ENCODE results near the gene PDHX. TPM values are rescaled to one million over a fixed set of nuclear protein-coding genes. Genes with fewer than 3 reads are reported as not detected.
A peak's percentile ranks its signal among the peaks of the same experiment; 100 is the strongest.

Gene PDHX
- total RNA-seq, 1 donor from 2014 or later, result 44.0 TPM

DNA sequence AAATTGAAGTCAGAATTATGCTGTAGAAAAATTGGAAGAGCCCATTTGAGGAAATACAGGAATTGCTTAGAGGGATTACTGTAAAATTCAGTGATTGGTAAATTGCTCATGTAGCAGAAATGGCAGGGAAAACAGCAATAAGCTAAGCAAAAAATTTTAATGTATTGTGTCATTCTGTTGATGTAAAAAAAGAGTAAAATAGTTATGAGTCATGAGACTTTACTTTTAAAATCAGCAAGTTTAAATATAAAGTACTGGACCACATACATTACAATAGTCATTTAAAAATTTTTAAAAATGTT, 10.4 kb downstream of the PDHX start:
- Histone ChIP-seq H3K27ac (ENCODE audit: low read depth, low read length) (peak overlapping the region; percentile 10), H3K9ac (ENCODE audit: low read length) (peak overlapping the region; percentile 32), H4K20me1 (ENCODE audit: insufficient read depth, low read length) (peaks cover 32% of the 10 kb centered on the region), H3K9me3 (ENCODE audit: insufficient read depth, low read depth, low read length) (no peaks in the 10 kb centered on the region), H3K4me2 (ENCODE audit: low read length) (peak overlapping the region; percentile 34), H3K27me3 (ENCODE audit: insufficient read depth, low read length) (no peaks in the 10 kb centered on the region), H2AFZ (ENCODE audit: low read depth, low read length) (no peak overlapping the region), H3K4me3 (ENCODE audit: insufficient read depth, low read depth, low read length) (no peak overlapping the region), H3K79me2 (ENCODE audit: insufficient read depth, low read length) (peaks cover 87% of the 10 kb centered on the region), H3K4me1 (ENCODE audit: insufficient read depth, low read length) (peaks cover 9% of the 10 kb centered on the region), H3K36me3 (ENCODE audit: insufficient read depth, low read length) (peaks cover 2% of the 10 kb centered on the region)
- DNase-seq (ENCODE audit: low read depth) (peak; percentile 35), FAIRE-seq (no peak)
- Mint-ChIP-seq H3K9me3 (ENCODE audit: unreplicated experiment) (no peaks in the 10 kb centered on the region), H3K27ac (ENCODE audit: unreplicated experiment) (no peak overlapping the region), H3K27me3 (ENCODE audit: low read depth, unreplicated experiment) (no peaks in the 10 kb centered on the region), H3K4me1 (ENCODE audit: low read depth, unreplicated experiment) (peaks cover 10% of the 10 kb centered on the region), H3K4me3 (ENCODE audit: unreplicated experiment) (no peak overlapping the region), H3K36me3 (ENCODE audit: low read depth, unreplicated experiment) (no peaks in the 10 kb centered on the region)
- TF ChIP-seq EZH2 (IDR thresholded peaks at IDR 0.05; ENCODE audit: insufficient read depth, low read length), result no peak
- TF ChIP-seq, protein P1, sequence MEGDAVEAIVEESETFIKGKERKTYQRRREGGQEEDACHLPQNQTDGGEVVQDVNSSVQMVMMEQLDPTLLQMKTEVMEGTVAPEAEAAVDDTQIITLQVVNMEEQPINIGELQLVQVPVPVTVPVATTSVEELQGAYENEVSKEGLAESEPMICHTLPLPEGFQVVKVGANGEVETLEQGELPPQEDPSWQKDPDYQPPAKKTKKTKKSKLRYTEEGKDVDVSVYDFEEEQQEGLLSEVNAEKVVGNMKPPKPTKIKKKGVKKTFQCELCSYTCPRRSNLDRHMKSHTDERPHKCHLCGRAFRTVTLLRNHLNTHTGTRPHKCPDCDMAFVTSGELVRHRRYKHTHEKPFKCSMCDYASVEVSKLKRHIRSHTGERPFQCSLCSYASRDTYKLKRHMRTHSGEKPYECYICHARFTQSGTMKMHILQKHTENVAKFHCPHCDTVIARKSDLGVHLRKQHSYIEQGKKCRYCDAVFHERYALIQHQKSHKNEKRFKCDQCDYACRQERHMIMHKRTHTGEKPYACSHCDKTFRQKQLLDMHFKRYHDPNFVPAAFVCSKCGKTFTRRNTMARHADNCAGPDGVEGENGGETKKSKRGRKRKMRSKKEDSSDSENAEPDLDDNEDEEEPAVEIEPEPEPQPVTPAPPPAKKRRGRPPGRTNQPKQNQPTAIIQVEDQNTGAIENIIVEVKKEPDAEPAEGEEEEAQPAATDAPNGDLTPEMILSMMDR (IDR thresholded peaks at IDR 0.05; ENCODE audit: insufficient read depth, low read depth, low read length), result no peak

GRCh38 chr11:34928268-34928959, 12.0 kb downstream of the PDHX start:
- H3K36me3 Mint-ChIP-seq (ENCODE audit: low read depth, unreplicated experiment), result no peaks in the 10 kb centered on the region
- no peak overlapping the region for H3K4me3 Mint-ChIP-seq (ENCODE audit: unreplicated experiment)
- H3K27ac Mint-ChIP-seq (ENCODE audit: unreplicated experiment), result no peak overlapping the region
- H3K27me3 ChIP-seq (ENCODE audit: insufficient read depth, low read length), result no peaks in the 10 kb centered on the region
- H3K27ac ChIP-seq (ENCODE audit: low read depth, low read length), result no peak overlapping the region
- H3K9me3 Mint-ChIP-seq (ENCODE audit: unreplicated experiment), result no peaks in the 10 kb centered on the region
- H3K4me3 ChIP-seq (ENCODE audit: insufficient read depth, low read depth, low read length), result no peak overlapping the region
- H3K4me1 Mint-ChIP-seq (ENCODE audit: low read depth, unreplicated experiment), result peaks cover 10% of the 10 kb centered on the region
- H2AFZ ChIP-seq (ENCODE audit: low read depth, low read length), result no peak overlapping the region
- H3K4me2 ChIP-seq (ENCODE audit: low read length), result no peak overlapping the region
- TF ChIP-seq, protein P1 (IDR thresholded peaks at IDR 0.05; ENCODE audit: insufficient read depth, low read depth, low read length), result no peak
- no peak for TF ChIP-seq EZH2 (IDR thresholded peaks at IDR 0.05; ENCODE audit: insufficient read depth, low read length)
- H3K9me3 ChIP-seq (ENCODE audit: insufficient read depth, low read depth, low read length), result no peaks in the 10 kb centered on the region
- peaks cover 9% of the 10 kb centered on the region for H3K4me1 ChIP-seq (ENCODE audit: insufficient read depth, low read length)
- FAIRE-seq, result no peak
- DNase-seq (ENCODE audit: low read depth), result no peak
- H3K36me3 ChIP-seq (ENCODE audit: insufficient read depth, low read length), result no peaks in the 10 kb centered on the region
- H4K20me1 ChIP-seq (ENCODE audit: insufficient read depth, low read length), result peaks cover 26% of the 10 kb centered on the region
- H3K9ac ChIP-seq (ENCODE audit: low read length), result no peak overlapping the region
- H3K27me3 Mint-ChIP-seq (ENCODE audit: low read depth, unreplicated experiment), result no peaks in the 10 kb centered on the region
- H3K79me2 ChIP-seq (ENCODE audit: insufficient read depth, low read length), result peaks cover 71% of the 10 kb centered on the region

DNA sequence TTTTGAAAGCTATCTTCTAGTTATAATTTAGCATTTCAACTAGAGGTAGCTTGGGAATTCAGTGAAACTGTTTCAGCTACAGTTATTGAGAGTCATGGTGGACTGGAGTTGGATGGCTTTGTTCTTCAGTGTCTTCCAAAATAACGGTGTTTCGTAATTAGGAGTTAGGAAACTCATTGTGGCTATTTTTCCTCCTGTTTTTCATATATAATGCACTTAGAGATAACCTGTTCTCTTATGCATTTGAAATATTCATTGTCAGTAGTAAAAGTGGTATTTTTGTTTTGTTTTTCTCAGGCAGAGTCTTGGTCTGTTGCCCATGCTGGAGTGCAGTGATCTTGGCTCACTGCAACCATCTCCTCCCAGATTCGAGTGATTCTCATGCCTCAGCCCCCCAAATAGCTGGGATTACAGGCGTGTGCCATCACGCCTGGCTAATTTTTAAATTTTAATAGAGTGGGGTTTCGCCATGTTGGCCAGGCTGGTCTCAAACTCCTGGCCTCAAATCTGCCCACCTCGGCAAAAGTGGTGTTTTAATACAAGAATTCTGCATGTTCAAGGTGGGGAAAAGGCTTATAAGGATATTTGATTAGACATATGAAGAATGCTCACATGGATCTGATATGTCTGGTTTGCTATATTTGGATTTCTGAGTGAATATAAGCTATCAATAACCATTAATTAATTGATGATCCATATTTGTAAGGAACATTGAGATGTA, 12.7 kb downstream of the PDHX start:
- H3K79me2 ChIP-seq (ENCODE audit: insufficient read depth, low read length), result peaks cover 64% of the 10 kb centered on the region

More for the DNA sequence above, 12.7 kb downstream of the PDHX start:
- Histone ChIP-seq H3K27ac (ENCODE audit: low read depth, low read length) (no peak overlapping the region), H3K4me1 (ENCODE audit: insufficient read depth, low read length) (peaks cover 9% of the 10 kb centered on the region), H3K4me2 (ENCODE audit: low read length) (no peak overlapping the region), H3K36me3 (ENCODE audit: insufficient read depth, low read length) (no peaks in the 10 kb centered on the region), H3K4me3 (ENCODE audit: insufficient read depth, low read depth, low read length) (no peak overlapping the region), H3K27me3 (ENCODE audit: insufficient read depth, low read length) (no peaks in the 10 kb centered on the region), H3K9ac (ENCODE audit: low read length) (no peak overlapping the region), H2AFZ (ENCODE audit: low read depth, low read length) (no peak overlapping the region), H3K9me3 (ENCODE audit: insufficient read depth, low read depth, low read length) (no peaks in the 10 kb centered on the region), H4K20me1 (ENCODE audit: insufficient read depth, low read length) (peaks cover 20% of the 10 kb centered on the region)
- no peak for DNase-seq (ENCODE audit: low read depth)
- FAIRE-seq, result no peak
- H3K4me1 Mint-ChIP-seq (ENCODE audit: low read depth, unreplicated experiment), result peaks cover 10% of the 10 kb centered on the region
- no peaks in the 10 kb centered on the region for H3K27me3 Mint-ChIP-seq (ENCODE audit: low read depth, unreplicated experiment)
- TF ChIP-seq, protein P1 (IDR thresholded peaks at IDR 0.05; ENCODE audit: insufficient read depth, low read depth, low read length), result no peak
- no peak for TF ChIP-seq EZH2 (IDR thresholded peaks at IDR 0.05; ENCODE audit: insufficient read depth, low read length)
- H3K9me3 Mint-ChIP-seq (ENCODE audit: unreplicated experiment), result no peaks in the 10 kb centered on the region
- H3K4me3 Mint-ChIP-seq (ENCODE audit: unreplicated experiment), result no peak overlapping the region
- no peaks in the 10 kb centered on the region for H3K36me3 Mint-ChIP-seq (ENCODE audit: low read depth, unreplicated experiment)
- no peak overlapping the region for H3K27ac Mint-ChIP-seq (ENCODE audit: unreplicated experiment)
